Activated naive CD8-positive, alpha-beta T cell treated with anti-CD3 and anti-CD28 coated beads for 36 hours (primary cell): ENCODE measurements around the gene ZNF580. TPM values are rescaled to one million over a fixed set of nuclear protein-coding genes. Genes with fewer than 3 reads are reported as not detected.

ENCODE experiments used
- DNase-seq: peaks from one replicate; pipeline ENCODE4 v3.0.0; 2021
- H3K27ac Mint-ChIP-seq: one replicate; pipeline ENCODE4 v1.8.0; 2022; ENCODE audit warnings: mild to moderate bottlenecking, moderate library complexity, mixed read lengths
- H3K27me3 Mint-ChIP-seq: one replicate; pipeline ENCODE4 v1.8.0; 2022; ENCODE audit warnings: mild to moderate bottlenecking, mixed read lengths
- H3K36me3 Mint-ChIP-seq: one replicate; pipeline ENCODE4 v1.8.0; 2021; ENCODE audit warnings: mild to moderate bottlenecking, mixed read lengths
- H3K4me1 Mint-ChIP-seq: one replicate; pipeline ENCODE4 v1.8.0; 2021; ENCODE audit warnings: mixed read lengths
- H3K4me3 Mint-ChIP-seq: one replicate; pipeline ENCODE4 v1.8.0; 2022; ENCODE audit warnings: mild to moderate bottlenecking, moderate library complexity, mixed read lengths
- H3K9me3 Mint-ChIP-seq: one replicate; pipeline ENCODE4 v1.8.0; 2022; ENCODE audit warnings: mixed read lengths
- total RNA-seq, 2 experiments: library from RNA; stranded (reverse); gene quantifications; one replicate each; pipeline ENCODE4 v1.2.3, GENCODE V29; 2021

The ZNF580 gene
- total RNA-seq, 2 experiments from 2014 or later: 29.6 to 30.6 TPM

GRCh38 chr19:55632463-55632834 is 8.4 kb upstream of the ZNF580 start:
- DNase-seq: peak; percentile 78
- Mint-ChIP-seq H3K27me3 (peaks cover 3% of the 10 kb centered on the region), H3K27ac (no peak overlapping the region), H3K9me3 (no peaks in the 10 kb centered on the region), H3K36me3 (peaks cover 17% of the 10 kb centered on the region), H3K4me3 (no peak overlapping the region), H3K4me1 (peaks cover 34% of the 10 kb centered on the region)

- peak overlapping the region; percentile 82 for H3K27ac Mint-ChIP-seq
- peaks cover 3% of the 10 kb centered on the region for H3K9me3 Mint-ChIP-seq
- H3K27me3 Mint-ChIP-seq: no peaks in the 10 kb centered on the region
- peaks cover 42% of the 10 kb centered on the region for H3K4me1 Mint-ChIP-seq
- H3K36me3 Mint-ChIP-seq: peaks cover 27% of the 10 kb centered on the region
- H3K4me3 Mint-ChIP-seq: no peak overlapping the region
- no peak for DNase-seq
Observed at GRCh38 chr19:55633861-55634260, 6.9 kb upstream of the ZNF580 start.

GRCh38 chr19:55635334-55635717 is 5.5 kb upstream of the ZNF580 start:
- peak overlapping the region; percentile 100 for H3K27ac Mint-ChIP-seq
- H3K27me3 Mint-ChIP-seq: no peaks in the 10 kb centered on the region
- peaks cover 53% of the 10 kb centered on the region for H3K4me1 Mint-ChIP-seq
- peaks cover 6% of the 10 kb centered on the region for H3K9me3 Mint-ChIP-seq
- H3K4me3 Mint-ChIP-seq: peak overlapping the region; percentile 100
- H3K36me3 Mint-ChIP-seq: peaks cover 38% of the 10 kb centered on the region
- no peak for DNase-seq

GRCh38 chr19:55635856-55636440 is 4.9 kb upstream of the ZNF580 start:
- Mint-ChIP-seq H3K9me3 (peaks cover 6% of the 10 kb centered on the region), H3K27ac (peak overlapping the region; percentile 100), H3K4me3 (peak overlapping the region; percentile 100), H3K27me3 (no peaks in the 10 kb centered on the region), H3K4me1 (peaks cover 57% of the 10 kb centered on the region), H3K36me3 (peaks cover 41% of the 10 kb centered on the region)
- no peak for DNase-seq

GRCh38 chr19:55636723-55637122 is 4.1 kb upstream of the ZNF580 start:
- Mint-ChIP-seq H3K36me3 (peaks cover 43% of the 10 kb centered on the region), H3K27me3 (peaks cover 5% of the 10 kb centered on the region), H3K4me1 (peaks cover 54% of the 10 kb centered on the region), H3K4me3 (peak overlapping the region; percentile 100), H3K27ac (peak overlapping the region; percentile 100), H3K9me3 (peaks cover 6% of the 10 kb centered on the region)
- no peak for DNase-seq

- peak overlapping the region; percentile 71 for H3K27ac Mint-ChIP-seq
Observed at GRCh38 chr19:55637534-55637933, 3.3 kb upstream of the ZNF580 start.

GRCh38 chr19:55638864-55639359 is 1.9 kb upstream of the ZNF580 start:
- H3K27me3 Mint-ChIP-seq: peaks cover 6% of the 10 kb centered on the region
- H3K27ac Mint-ChIP-seq: peak overlapping the region; percentile 94
- peaks cover 53% of the 10 kb centered on the region for H3K4me1 Mint-ChIP-seq
- peaks cover 55% of the 10 kb centered on the region for H3K36me3 Mint-ChIP-seq
- DNase-seq: peak; percentile 70
- H3K4me3 Mint-ChIP-seq: peak overlapping the region; percentile 61
- H3K9me3 Mint-ChIP-seq: peaks cover 6% of the 10 kb centered on the region

More at GRCh38 chr19:55637534-55637933, 3.3 kb upstream of the ZNF580 start:
- Mint-ChIP-seq H3K27me3 (peaks cover 6% of the 10 kb centered on the region), H3K36me3 (peaks cover 47% of the 10 kb centered on the region), H3K4me1 (peaks cover 50% of the 10 kb centered on the region), H3K4me3 (peak overlapping the region; percentile 30), H3K9me3 (peaks cover 6% of the 10 kb centered on the region)
- no peak for DNase-seq

- Mint-ChIP-seq H3K4me3 (peak overlapping the region; percentile 89), H3K27me3 (peaks cover 6% of the 10 kb centered on the region), H3K4me1 (peaks cover 53% of the 10 kb centered on the region), H3K9me3 (peaks cover 6% of the 10 kb centered on the region), H3K27ac (peak overlapping the region; percentile 94), H3K36me3 (peaks cover 61% of the 10 kb centered on the region)
- DNase-seq: peak; percentile 80
Observed at GRCh38 chr19:55640043-55640576, 692 bp upstream of the ZNF580 start.

- Mint-ChIP-seq H3K4me1 (peaks cover 48% of the 10 kb centered on the region), H3K27me3 (peaks cover 6% of the 10 kb centered on the region), H3K36me3 (peaks cover 56% of the 10 kb centered on the region), H3K4me3 (peak overlapping the region; percentile 89), H3K27ac (peak overlapping the region; percentile 90), H3K9me3 (peaks cover 6% of the 10 kb centered on the region)
- DNase-seq: peak; percentile 36
Observed at GRCh38 chr19:55641426-55642152, 787 bp downstream of the ZNF580 start.

GRCh38 chr19:55642153-55643002 is 1.6 kb downstream of the ZNF580 start:
- DNase-seq: peak; percentile 55
- Mint-ChIP-seq H3K27me3 (peaks cover 6% of the 10 kb centered on the region), H3K4me1 (peaks cover 47% of the 10 kb centered on the region), H3K36me3 (peaks cover 62% of the 10 kb centered on the region), H3K9me3 (peaks cover 6% of the 10 kb centered on the region), H3K4me3 (peak overlapping the region; percentile 89), H3K27ac (peak overlapping the region; percentile 98)

- H3K36me3 Mint-ChIP-seq: peaks cover 54% of the 10 kb centered on the region
- H3K4me3 Mint-ChIP-seq: peak within 1 kb of the TSS; percentile 89
- peaks cover 6% of the 10 kb centered on the region for H3K27me3 Mint-ChIP-seq
- H3K27ac Mint-ChIP-seq: peak within 1 kb of the TSS; percentile 98
- peak; percentile 85 for DNase-seq
- peaks cover 44% of the 10 kb centered on the region for H3K4me1 Mint-ChIP-seq
- H3K9me3 Mint-ChIP-seq: peaks cover 3% of the 10 kb centered on the region
Observed at GRCh38 chr19:55643003-55643886, 2.4 kb downstream of the ZNF580 start, which contains the start of gene ZNF581. Gene ZNF581, plus strand, starts transcription at chr19:55643649. Its CDS starts 923 bp downstream, at chr19:55644572.

GRCh38 chr19:55643887-55644176 is 3.0 kb downstream of the ZNF580 start:
- peaks cover 46% of the 10 kb centered on the region for H3K4me1 Mint-ChIP-seq
- H3K27ac Mint-ChIP-seq: peak overlapping the region; percentile 98
- DNase-seq: no peak
- peaks cover 51% of the 10 kb centered on the region for H3K36me3 Mint-ChIP-seq
- H3K27me3 Mint-ChIP-seq: peaks cover 6% of the 10 kb centered on the region
- peaks cover 3% of the 10 kb centered on the region for H3K9me3 Mint-ChIP-seq
- H3K4me3 Mint-ChIP-seq: peak overlapping the region; percentile 89

- H3K27ac Mint-ChIP-seq: peak overlapping the region; percentile 98
- no peak for DNase-seq
- peaks cover 6% of the 10 kb centered on the region for H3K27me3 Mint-ChIP-seq
- peaks cover 46% of the 10 kb centered on the region for H3K4me1 Mint-ChIP-seq
- H3K9me3 Mint-ChIP-seq: no peaks in the 10 kb centered on the region
- peak overlapping the region; percentile 89 for H3K4me3 Mint-ChIP-seq
- peaks cover 47% of the 10 kb centered on the region for H3K36me3 Mint-ChIP-seq
Observed at GRCh38 chr19:55644191-55644833, 3.5 kb downstream of the ZNF580 start.
